Fibroblast of mammary gland (primary cell): ENCODE measurements around the gene ITFG2.
A peak's percentile ranks its signal among the peaks of the same experiment; 100 is the strongest.

Source experiments
- DNase-seq: peaks from one replicate; pipeline ENCODE4 v3.0.0-alpha.2; 2010; ENCODE audit warnings: low read depth
- H3K4me3 ChIP-seq: 2 replicates; pipeline ENCODE4 v1.5.1; 2011; ENCODE audit warnings: low read depth, mild to moderate bottlenecking, low read length, moderate library complexity; ENCODE audit not compliant: control insufficient read depth
- TF ChIP-seq, protein P1 (sequence below): conservative IDR thresholded peaks from 2 replicates; pipeline ENCODE4 v1.5.1; 2011; ENCODE audit warnings: low read depth, low read length, inconsistent platforms; ENCODE audit not compliant: control insufficient read depth, insufficient read depth

ITFG2 gene

DNA sequence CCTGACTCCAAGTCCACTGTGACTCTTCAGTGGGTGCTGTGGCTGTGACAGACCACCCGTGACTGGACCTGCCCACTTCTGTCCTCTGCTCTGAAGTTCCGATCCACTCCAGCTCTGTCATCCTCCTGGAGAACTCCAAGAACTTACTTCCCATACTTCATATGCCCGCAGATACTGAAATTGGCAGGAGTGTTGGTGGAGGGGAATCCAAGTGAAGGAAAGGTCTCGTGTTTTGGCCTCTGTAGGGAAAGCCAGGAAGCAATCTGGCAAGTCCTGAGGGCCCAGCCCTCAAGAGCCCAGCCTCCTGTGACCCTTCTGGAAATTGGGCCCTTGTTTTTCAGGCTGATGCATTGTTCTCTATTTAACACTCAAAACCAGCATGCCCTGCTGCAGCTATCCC lies 40.1 kb upstream of the ITFG2 start:
- TF ChIP-seq, protein P1, sequence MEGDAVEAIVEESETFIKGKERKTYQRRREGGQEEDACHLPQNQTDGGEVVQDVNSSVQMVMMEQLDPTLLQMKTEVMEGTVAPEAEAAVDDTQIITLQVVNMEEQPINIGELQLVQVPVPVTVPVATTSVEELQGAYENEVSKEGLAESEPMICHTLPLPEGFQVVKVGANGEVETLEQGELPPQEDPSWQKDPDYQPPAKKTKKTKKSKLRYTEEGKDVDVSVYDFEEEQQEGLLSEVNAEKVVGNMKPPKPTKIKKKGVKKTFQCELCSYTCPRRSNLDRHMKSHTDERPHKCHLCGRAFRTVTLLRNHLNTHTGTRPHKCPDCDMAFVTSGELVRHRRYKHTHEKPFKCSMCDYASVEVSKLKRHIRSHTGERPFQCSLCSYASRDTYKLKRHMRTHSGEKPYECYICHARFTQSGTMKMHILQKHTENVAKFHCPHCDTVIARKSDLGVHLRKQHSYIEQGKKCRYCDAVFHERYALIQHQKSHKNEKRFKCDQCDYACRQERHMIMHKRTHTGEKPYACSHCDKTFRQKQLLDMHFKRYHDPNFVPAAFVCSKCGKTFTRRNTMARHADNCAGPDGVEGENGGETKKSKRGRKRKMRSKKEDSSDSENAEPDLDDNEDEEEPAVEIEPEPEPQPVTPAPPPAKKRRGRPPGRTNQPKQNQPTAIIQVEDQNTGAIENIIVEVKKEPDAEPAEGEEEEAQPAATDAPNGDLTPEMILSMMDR, result no peak
- no peak overlapping the region for H3K4me3 ChIP-seq
- no peak for DNase-seq

DNA sequence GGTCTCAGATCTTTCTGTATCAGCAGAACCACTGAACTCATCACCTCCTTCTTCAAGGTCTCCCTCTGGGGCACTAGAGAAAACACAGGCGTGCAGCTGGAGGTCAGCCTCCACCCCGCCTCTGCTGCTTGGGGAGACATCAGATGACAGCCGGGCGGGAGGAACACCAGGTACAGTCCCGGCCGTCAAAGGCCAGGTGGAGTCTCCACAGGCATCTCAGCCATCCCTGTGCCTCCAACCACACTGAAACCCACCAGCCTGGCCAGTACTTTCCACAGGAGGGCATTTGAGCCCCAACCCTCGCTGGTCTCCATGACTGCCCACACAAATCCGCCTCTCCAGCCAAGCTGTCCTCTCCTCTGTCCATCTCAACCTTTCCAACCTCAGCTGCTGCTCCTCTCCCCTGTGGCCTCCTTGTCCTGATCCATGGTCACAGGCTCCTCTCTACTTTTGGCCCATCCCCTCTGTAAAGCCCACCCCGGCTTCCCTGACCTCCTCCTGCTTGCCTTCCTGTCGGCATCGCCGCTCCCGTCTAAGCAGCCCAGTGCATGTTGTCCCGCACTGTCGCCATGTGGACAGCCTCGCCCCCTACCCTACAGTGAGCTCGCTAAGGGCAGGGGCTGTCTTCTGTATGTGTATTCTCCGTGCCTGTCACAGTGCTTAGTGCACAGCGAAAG lies 39.1 kb upstream of the ITFG2 start:
- H3K4me3 ChIP-seq, result no peak overlapping the region
- TF ChIP-seq, protein P1, result no peak
- no peak for DNase-seq

DNA sequence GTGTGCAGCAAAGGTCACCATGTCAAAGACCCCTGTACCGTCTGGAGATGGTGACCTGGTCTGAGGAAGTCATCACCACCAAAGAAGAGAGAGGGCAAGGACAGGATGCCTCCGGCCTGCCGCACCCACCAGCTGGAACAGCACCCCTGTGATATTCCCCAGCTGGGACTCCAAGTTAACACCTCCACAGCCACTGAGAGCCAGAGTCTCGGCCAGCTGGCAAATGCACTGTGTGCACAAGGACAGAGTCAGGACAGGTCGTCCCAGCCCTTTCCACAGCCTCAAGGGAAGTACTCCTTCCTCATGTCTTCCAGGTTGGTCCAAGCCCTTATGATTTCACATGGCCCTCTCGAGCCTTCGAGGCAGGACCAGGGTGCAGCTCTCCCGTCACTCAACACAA lies 37.0 kb upstream of the ITFG2 start:
- H3K4me3 ChIP-seq, result no peak overlapping the region
- no peak for DNase-seq
- TF ChIP-seq, protein P1, result no peak

DNA sequence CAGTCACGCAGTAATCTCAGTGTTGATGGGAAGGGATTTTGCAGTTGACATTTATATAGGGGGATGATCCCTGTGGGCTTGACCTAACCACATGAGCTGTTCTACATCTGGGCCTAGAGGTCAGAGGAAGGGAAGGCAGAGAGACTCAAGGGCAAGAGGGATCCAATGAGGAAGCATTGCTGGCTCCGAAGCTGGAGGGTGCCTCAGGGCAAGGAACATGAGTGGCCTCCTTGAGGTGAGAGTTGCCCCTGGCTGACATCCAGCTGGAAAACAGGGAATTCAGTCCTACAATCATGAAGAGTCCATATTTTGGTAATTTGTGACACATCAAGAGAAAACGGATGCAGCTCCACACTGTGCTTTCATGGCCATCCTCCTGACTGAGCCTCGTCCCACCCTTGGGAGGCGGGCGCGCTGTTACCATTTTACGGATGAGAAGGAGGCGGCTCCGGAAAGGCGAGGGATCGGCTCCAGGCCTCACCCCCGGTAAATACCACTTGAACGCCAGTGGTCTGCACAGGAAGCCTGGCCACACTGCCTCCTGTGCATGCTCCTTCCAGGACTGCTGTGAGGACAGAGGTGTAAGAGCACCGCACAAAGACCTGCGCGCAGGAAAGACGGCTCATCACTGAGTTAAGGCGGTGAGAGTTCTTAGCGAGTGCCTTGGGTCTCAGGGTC lies 36.2 kb upstream of the ITFG2 start:
- TF ChIP-seq, protein P1, result no peak
- no peak for DNase-seq

DNA sequence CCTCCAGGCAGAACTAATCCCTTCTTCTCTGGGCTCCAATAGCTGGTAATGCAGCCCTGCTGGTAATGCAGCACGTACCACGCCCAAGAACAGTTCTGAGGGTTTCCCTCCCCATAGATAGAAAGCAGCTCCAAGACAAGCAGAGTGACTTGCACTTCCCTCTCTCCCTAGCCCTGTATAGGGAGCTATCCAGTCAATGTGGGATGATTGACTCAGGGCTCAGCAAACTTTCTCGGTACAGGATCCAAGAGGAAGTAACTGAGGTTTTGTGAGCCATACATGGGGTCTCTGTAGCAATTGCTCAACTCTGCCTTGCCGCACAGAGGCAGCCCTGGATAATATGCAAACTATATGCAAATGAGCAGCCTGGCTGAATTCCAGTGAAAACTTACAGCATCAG lies 33.2 kb upstream of the ITFG2 start:
- no peak for DNase-seq
- TF ChIP-seq, protein P1, result no peak

More for the DNA sequence above, 36.2 kb upstream of the ITFG2 start:
- H3K4me3 ChIP-seq, result no peak overlapping the region

DNA sequence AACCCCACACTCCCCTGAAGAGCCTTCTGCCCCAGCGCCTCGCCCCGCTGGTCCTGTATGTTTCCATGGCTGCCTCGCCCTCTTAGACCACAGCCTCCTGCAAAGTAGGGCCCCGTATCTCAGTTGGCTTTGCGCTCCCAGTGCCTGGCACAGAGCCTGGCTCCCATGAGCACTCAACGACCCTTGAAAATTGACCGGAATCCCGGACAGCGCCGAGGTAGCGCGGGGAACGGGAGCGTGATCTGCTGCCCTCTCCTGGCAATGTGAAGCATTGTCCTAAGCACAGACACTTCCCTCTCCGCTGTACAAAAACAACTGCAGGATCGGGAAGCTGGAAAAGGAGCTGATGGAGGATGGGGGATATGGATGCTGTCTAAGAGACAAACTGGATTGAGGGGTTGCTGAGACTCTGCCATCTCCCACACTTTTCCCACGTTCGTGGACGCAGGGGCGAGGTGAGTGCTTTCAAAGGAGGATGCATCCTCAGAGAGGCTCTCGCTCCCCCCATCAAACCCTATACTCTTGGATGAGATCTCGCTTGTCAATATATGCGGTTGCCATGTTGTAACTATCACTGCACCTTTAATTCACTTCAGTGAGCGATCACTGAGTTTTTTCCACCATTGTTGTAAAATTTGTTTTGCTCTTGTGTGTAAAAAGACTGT lies 28.4 kb upstream of the ITFG2 start:
- no peak overlapping the region for H3K4me3 ChIP-seq
- DNase-seq, result peak; percentile 47
- TF ChIP-seq, protein P1, result peak; percentile 93

More for the DNA sequence above, 33.2 kb upstream of the ITFG2 start:
- H3K4me3 ChIP-seq, result no peak overlapping the region
